Mammary epithelial cell (primary cell): ENCODE measurements around the gene SELENOM.

Experiments used
- CTCF ChIP-seq, 2 donors: IDR thresholded peaks in 1 of 2; conservative IDR thresholded peaks in 1 of 2; 2 replicates each; pipeline ENCODE4 v1.5.1; 2011 to 2012; ENCODE audit warnings: inconsistent platforms in 2 of 2, low read length in 2 of 2, mild to moderate bottlenecking in 2 of 2, control low read depth in 1 of 2, low read depth in 1 of 2; ENCODE audit not compliant: insufficient read depth in 1 of 2; ENCODE audit errors: extremely low read depth in 1 of 2
- EZH2 ChIP-seq: IDR thresholded peaks from 2 replicates; pipeline ENCODE4 v1.6.1; 2012; ENCODE audit warnings: low read length, inconsistent platforms, borderline replicate concordance

GRCh38 chr22:31122532-31123291 is 15.3 kb upstream of the SELENOM start, which contains the start of gene INPP5J:
- no peak for TF ChIP-seq CTCF (conservative IDR thresholded peaks at IDR 0.05 in 1 of 2, IDR thresholded peaks at IDR 0.05 in 1 of 2; ENCODE audit: extremely low read depth in 1 of 2, insufficient read depth in 1 of 2, low read depth in 1 of 2, low read length in 2 of 2)
- no peak for TF ChIP-seq EZH2
